K562 (cell line): ENCODE measurements around the gene TRAF3. TPM values are rescaled to one million over a fixed set of nuclear protein-coding genes. Genes with fewer than 3 reads are reported as not detected.

ENCODE experiments used
- ATAC-seq: fragments of 200-7000 bp; cut with Tn5 transposase; 3 replicates; pipeline ENCODE4 v1.9.1; 2020; ENCODE audit warnings: moderate library complexity
- BruUV-seq: library from RNA; stranded (reverse); fragments of 400-500 nt; replicated peaks from 2 replicates; lab custom pipeline; 2021; lab: Mats Ljungman, UMichigan
- CTCF ChIA-PET: fragments of 300-600 bp; formaldehyde crosslinking; extraction: SDS; loops from one replicate; lab custom pipeline; 2021; ENCODE audit warnings: low intra/inter-chr PET ratio; lab: Yijun Ruan, JAX
- POLR2A ChIA-PET: fragments of 300-600, 350-650 bp; sonication (Branson Sonifier 250); formaldehyde crosslinking; extraction: SDS; loops from one replicate; lab custom pipeline; 2021; ENCODE audit warnings: antibody characterized with exemption, inconsistent platforms; lab: Yijun Ruan, JAX
- DNase-seq, 4 experiments: peaks; one replicate each; pipeline versions ENCODE4 v3.0.0 to v3.0.0-alpha.2; 2011 to 2018; ENCODE audit warnings: low spot score in 3 of 4, mixed read lengths in 3 of 4; ENCODE audit errors: extremely low read depth in 1 of 4
- FAIRE-seq: peaks from 2 replicates; lab custom pipeline; 2011; peaks lifted over from hg19 to GRCh38; lab: Jason Lieb, UNC
- H2AFZ ChIP-seq: 2 replicates; pipeline ENCODE4 v1.6.0; 2011; ENCODE audit warnings: low read depth, low read length, control low read depth, inconsistent platforms
- H3K27ac ChIP-seq: fragments of 200-600 bp; 3 replicates; pipeline ENCODE4 v1.8.0; 2011; ENCODE audit warnings: low read depth, mild to moderate bottlenecking, control low read depth, inconsistent platforms, low read length, moderate library complexity, mixed read lengths; ENCODE audit errors: extremely low read depth
- H3K27me3 ChIP-seq, 2 experiments: fragments of 300-600 bp in 1 of 2; 2 replicates in 1 of 2; 3 replicates in 1 of 2; pipeline versions ENCODE4 v1.6.0 to v1.8.0; 2011; ENCODE audit warnings: inconsistent platforms in 2 of 2, low read length in 2 of 2, mild to moderate bottlenecking in 1 of 2, mixed read lengths in 1 of 2, moderate library complexity in 1 of 2; ENCODE audit not compliant: control insufficient read depth in 2 of 2, insufficient read depth in 2 of 2
- H3K36me3 ChIP-seq: fragments of 300-600 bp; 3 replicates; pipeline ENCODE4 v1.8.0; 2011; ENCODE audit warnings: mild to moderate bottlenecking, low read length, inconsistent platforms; ENCODE audit not compliant: control insufficient read depth, insufficient read depth
- H3K4me1 ChIP-seq, 2 experiments: fragments of 200-600 bp in 1 of 2; replicated peaks in 1 of 2; 2 replicates in 1 of 2; 3 replicates in 1 of 2; pipeline versions ENCODE4 v1.5.1 to v1.8.0; 2011; ENCODE audit warnings: inconsistent platforms in 2 of 2, low read length in 2 of 2, mild to moderate bottlenecking in 1 of 2, mixed read lengths in 1 of 2, moderate library complexity in 1 of 2; ENCODE audit not compliant: control insufficient read depth in 2 of 2, insufficient read depth in 2 of 2
- H3K4me2 ChIP-seq: 2 replicates; pipeline ENCODE4 v1.6.1; 2011; ENCODE audit warnings: low read length, control low read depth, inconsistent platforms, mixed read lengths; ENCODE audit not compliant: insufficient read depth
- H3K4me3 ChIP-seq: fragments of 200-600 bp; sonication (generic), shearing (Covaris generic); 2 replicates; pipeline ENCODE4 v1.5.1; 2016; ENCODE audit warnings: control low read depth, inconsistent platforms
- H3K79me2 ChIP-seq: fragments of 200-600 bp; 3 replicates; pipeline ENCODE4 v1.8.0; 2011; ENCODE audit warnings: low read length, inconsistent platforms; ENCODE audit not compliant: control insufficient read depth, insufficient read depth
- H3K9ac ChIP-seq, 2 experiments: 2 replicates each; pipeline versions ENCODE4 v1.6.0 to v1.6.1; 2011; ENCODE audit warnings: low read depth in 2 of 2, low read length in 2 of 2, control low read depth in 1 of 2, inconsistent platforms in 1 of 2, mild to moderate bottlenecking in 1 of 2, mixed read lengths in 1 of 2; ENCODE audit not compliant: insufficient read depth in 1 of 2
- H3K9me1 ChIP-seq: one replicate; pipeline ENCODE4 v1.6.0; 2011; ENCODE audit warnings: inconsistent platforms, mild to moderate bottlenecking, low read length, moderate library complexity; ENCODE audit not compliant: control insufficient read depth, insufficient read depth
- H3K9me3 ChIP-seq: replicated peaks from 2 replicates; pipeline ENCODE4 v1.5.1; 2011; ENCODE audit warnings: low read depth, low read length, inconsistent platforms; ENCODE audit not compliant: control insufficient read depth, insufficient read depth
- H4K20me1 ChIP-seq: replicated peaks from 2 replicates; pipeline ENCODE4 v1.6.1; 2011; ENCODE audit warnings: low read length, inconsistent platforms, mixed read lengths; ENCODE audit not compliant: control insufficient read depth, insufficient read depth
- MLLT1 ChIP-seq, 2 experiments: fragments of 450-650 bp; IDR thresholded peaks; 2 replicates each; pipeline ENCODE4 v1.6.1; 2016
- SMARCE1 ChIP-seq: fragments of 450-650 bp; IDR thresholded peaks from 2 replicates; pipeline ENCODE4 v1.7.1; 2016; ENCODE audit warnings: mild to moderate bottlenecking
- TSHZ1 ChIP-seq: fragments of 250-450 bp; sonication (Bioruptor Pico); IDR thresholded peaks from 2 replicates; pipeline ENCODE4 v1.4.0; 2020; ENCODE audit warnings: mild to moderate bottlenecking, moderate library complexity
- ZBTB40 ChIP-seq, 2 experiments: fragments of 450-650 bp in 1 of 2; sonication (generic) in 1 of 2; formaldehyde crosslinking in 1 of 2; IDR thresholded peaks; 2 replicates each; pipeline versions ENCODE4 v1.7.1 to v1.9.0; 2016 to 2022; ENCODE audit warnings: inconsistent platforms in 1 of 2, mild to moderate bottlenecking in 1 of 2, missing genetic modification reagents in 1 of 2
- WGBS: fragments of 100-300 bp; shearing (Covaris generic); methylation state at CpG from one replicate; pipeline ENCODE4 v1.1.6; 2016; ENCODE audit warnings: low coverage, mixed read lengths; ENCODE audit not compliant: insufficient coverage; ENCODE audit errors: missing lambda C conversion rate; 5-methylcytosine and 5-hydroxymethylcytosine counted together
- in situ Hi-C: fragments of 300-500 bp; cut with MboI; formaldehyde crosslinking; loops from 4 replicates; pipeline ENCODE4 v1.15.0; 2018; ENCODE audit warnings: inconsistent platforms, mixed read lengths
- intact Hi-C: fragments of 100-400 bp; cut with micrococcal nuclease; formaldehyde crosslinking; loops from 2 replicates; pipeline ENCODE4 v1.14.2; 2022
- polyA plus RNA-seq, 8 experiments: library from polyadenylated mRNA; depleted of rRNA in 4 of 8; stranded (reverse) in 5 of 8; unstranded in 3 of 8; fragments of >200 nt; fragmentation: Nextera tagmentation in 2 of 8; fragmentation: Illumina TruSeq in 1 of 8; extraction: Ambion mirVana in 2 of 8; extraction: Trizol in 1 of 8; gene quantifications; 2 replicates each; pipeline versions ENCODE4 v1.2.1 to v1.2.3, GENCODE V29; 2011 to 2014; ENCODE audit warnings: inconsistent platforms in 1 of 8, missing spikeins in 1 of 8
- total RNA-seq, 7 experiments: library from RNA; depleted of rRNA in 6 of 7; stranded (reverse); fragments of >200 nt in 6 of 7; fragmentation: Illumina TruSeq in 2 of 7; extraction: Trizol in 2 of 7; gene quantifications; 2 replicates each; pipeline versions ENCODE4 v1.2.1 to v1.2.3, GENCODE V29; 2011 to 2021; ENCODE audit warnings: low replicate concordance in 1 of 7

TRAF3 gene
- total and polyA plus RNA-seq, 9 of the 15 experiments (the other 6 are each of a cell fraction or from before 2014, with no cell fraction given) = 0.52 to 21.3 (median 9.9) TPM

- peak overlapping the region; percentile 85 to 92 for H3K9ac ChIP-seq
- H3K4me1 ChIP-seq = peaks cover 11 to 18% of the 10 kb centered on the region in 2 experiments; a peak in 4 of 5 replicates
- peak overlapping the region; percentile 78 for H3K4me3 ChIP-seq
- peaks cover 53% of the 10 kb centered on the region for H3K79me2 ChIP-seq
- CTCF ChIA-PET = no interaction called here
- H3K36me3 ChIP-seq = peaks cover 7% of the 10 kb centered on the region; the same call in 2 of the 3 replicates
- intact Hi-C loops (loop anchor here (5.0 kb wide), 2 partner anchors 86 to 256 kb away; no protein-coding TSS in a partner anchor), in situ Hi-C loops (no loop called here)
- TSS peak; percentile 61 for BruUV-seq
- POLR2A ChIA-PET = no interaction called here
- H3K27ac ChIP-seq = peak overlapping the region; percentile 87
- H3K9me1 ChIP-seq = no peaks in the 10 kb centered on the region
- H3K4me2 ChIP-seq = peak overlapping the region; percentile 90
- H2AFZ ChIP-seq = peak overlapping the region; percentile 68
- H4K20me1 ChIP-seq = 0 out of 2 replicates have a peak, but pooled peaks cover 3% of the 10 kb centered on the region
- H3K9me3 ChIP-seq = no peaks in the 10 kb centered on the region
- under 1% methylated on average over 26 of the region's 29 CpGs for WGBS
- no peaks in the 10 kb centered on the region for H3K27me3 ChIP-seq
- peak in 1 of 4 experiments; percentile 22 for DNase-seq
- ATAC-seq = no peak
- FAIRE-seq = peak; percentile 77
- TF ChIP-seq SMARCE1 (0 out of 2 replicates have a peak, but pooled peaks have one; percentile 19), TSHZ1 (CRISPR knock-in tag) (no peak), ZBTB40 (IDR thresholded peaks at IDR 0.05) (peak; percentile 64; the same call in 1 of the 2 replicates), ZBTB40 (CRISPR knock-in tag; IDR thresholded peaks at IDR 0.05) (no peak), MLLT1 (IDR thresholded peaks at IDR 0.05) (0 out of 4 replicates have a peak, but pooled peaks of 1 of the 2 experiments have one; percentile 27)
These were observed 1.3 kb downstream of the TRAF3 start for GRCh38 chr14:102778338-102779083.
